ENCODE measurements around the gene NTNG1.

DNA sequence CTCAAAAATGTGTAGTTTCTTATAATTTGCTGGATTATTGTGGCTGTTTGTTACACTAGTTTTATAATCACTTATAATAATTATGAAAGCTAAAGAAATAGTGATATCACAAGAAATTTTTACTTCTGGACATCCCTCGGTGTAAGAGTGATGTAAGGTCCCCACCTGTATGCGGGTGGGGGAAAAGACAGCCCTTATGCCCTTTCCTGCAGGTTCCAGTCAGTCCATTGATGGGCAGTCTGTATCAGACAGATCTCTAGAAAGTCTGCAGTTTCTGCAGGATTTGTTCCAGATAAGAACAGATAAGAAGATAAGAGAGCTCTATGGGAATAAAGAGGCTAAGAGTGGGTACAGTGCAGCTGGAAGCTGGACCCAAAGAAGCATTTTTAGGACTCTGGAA, 89.3 kb downstream of the NTNG1 start:
- TF ChIP-seq ELF4 (CRISPR knock-in tag; IDR thresholded peaks at IDR 0.05; ENCODE audit: borderline replicate concordance): no peak
- no peak for TF ChIP-seq JUND (CRISPR knock-in tag; IDR thresholded peaks at IDR 0.05)
